Nasal cavity respiratory epithelium epithelial cell of viscerocranial mucosa (primary cell): Measurements from ENCODE around the gene UXT. TPM values are rescaled to one million over a fixed set of nuclear protein-coding genes. Genes with fewer than 3 reads are reported as not detected.

Experiments
- total RNA-seq: library from RNA; depleted of rRNA; stranded (reverse); fragments of >200 nt; gene quantifications from 2 replicates; pipeline ENCODE4 v1.2.3, GENCODE V29; 2014

The UXT gene
- total RNA-seq, result 69.3 and 115 TPM in 2 replicates

GRCh38 chrX:47658684-47659420, at the start of gene UXT:
Gene UXT, minus strand, starts transcription at chrX:47659180. Its CDS starts 253 bp downstream, at chrX:47658927.

GRCh38 chrX:47650164-47651042, 8.6 kb downstream of the UXT start, which contains the start of gene ELK1:
Gene ELK1, minus strand, starts transcription at chrX:47650563. Its CDS starts 9,122 bp downstream, at chrX:47641441.

GRCh38 chrX:47629419-47630200, 29.4 kb downstream of the UXT start, which contains the start of gene CFP:
Gene CFP, minus strand, starts transcription at chrX:47629930. Its CDS starts 86 bp downstream, at chrX:47629844.

GRCh38 chrX:47619486-47620302, 39.3 kb downstream of the UXT start, which contains the start of gene SYN1:
Gene SYN1, minus strand, starts transcription at chrX:47619857. Its CDS starts 129 bp downstream, at chrX:47619728.

Other genes with a start within 250 kb of the UXT start
- 4.8 and 7.5 TPM in 2 replicates for gene ZNF41, start 176.0 kb downstream of the UXT start, total RNA-seq
- gene ARAF, start 98.0 kb downstream of the UXT start, total RNA-seq, result 8.9 and 17.8 TPM in 2 replicates
- 27.7 and 45.8 TPM in 2 replicates for gene TIMP1, start 76.7 kb downstream of the UXT start, total RNA-seq
- gene SYN1, start 39.3 kb downstream of the UXT start, total RNA-seq, result under 0.01 and 0.07 TPM in 2 replicates
- under 0.01 and 0.07 TPM in 2 replicates for gene CFP, start 29.2 kb downstream of the UXT start, total RNA-seq
- 13.0 and 19.6 TPM in 2 replicates for gene ELK1, start 8.6 kb downstream of the UXT start, total RNA-seq
- gene ZNF81, start 177.7 kb upstream of the UXT start, total RNA-seq, result 4.4 and 7.8 TPM in 2 replicates